Measurements from ENCODE around the gene GBP7. TPM values are rescaled to one million over a fixed set of nuclear protein-coding genes. Genes with fewer than 3 reads are reported as not detected.

Gene GBP7
- polyA plus RNA-seq, 3 donors, result not detected

DNA sequence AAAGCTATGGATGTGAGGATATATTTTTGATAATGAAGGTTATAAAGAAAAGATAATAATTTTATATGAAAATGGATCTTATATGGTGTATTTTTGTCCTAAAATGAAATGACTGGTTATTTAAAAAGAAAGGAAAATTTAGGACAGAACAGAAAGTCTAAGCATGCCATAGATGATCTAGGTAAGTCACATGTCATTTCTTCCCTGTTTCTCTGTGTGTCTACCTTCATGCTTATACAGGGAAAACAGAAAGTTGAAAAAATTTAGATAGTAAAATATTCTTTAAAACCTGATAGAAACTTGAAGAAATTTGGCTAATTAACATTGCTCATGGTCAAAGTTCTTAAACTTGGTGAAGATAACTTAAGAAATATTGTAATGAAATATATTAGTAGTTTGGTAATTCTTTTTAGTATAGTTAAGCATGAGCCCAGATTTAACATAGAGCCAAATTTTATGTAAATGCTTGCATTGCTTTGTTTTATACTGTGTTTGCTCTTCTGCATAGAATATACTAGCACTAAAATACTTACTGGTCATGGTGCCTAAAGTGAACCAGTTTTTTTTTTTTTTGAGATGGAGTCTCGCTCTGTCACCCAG lies 35.3 kb upstream of the GBP7 start:
- Histone ChIP-seq H4K20me1 (ENCODE audit: insufficient read depth, low read length) (no peaks in the 10 kb centered on the region), H3K4me1 (ENCODE audit: control insufficient read depth in 1 of 2, insufficient read depth in 2 of 2, low read length in 2 of 2) (no peaks in the 10 kb centered on the region), H3K27ac (ENCODE audit: low read depth in 1 of 2, low read length in 2 of 2) (no peak overlapping the region), H3K79me2 (ENCODE audit: insufficient read depth, low read length) (no peaks in the 10 kb centered on the region), H3K4me3 (replicated peaks in 1 of 3; ENCODE audit: low read depth in 2 of 3, low read length in 3 of 3) (no peak overlapping the region), H3K27me3 (ENCODE audit: control insufficient read depth in 2 of 2, insufficient read depth in 2 of 2, low read length in 2 of 2) (no peaks in the 10 kb centered on the region), H3K9me3 (replicated peaks in 1 of 2; ENCODE audit: control insufficient read depth in 1 of 2, insufficient read depth in 1 of 2, low read length in 2 of 2) (peaks cover 10 to 24% of the 10 kb centered on the region in 2 donors), H3K36me3 (replicated peaks in 1 of 2; ENCODE audit: control insufficient read depth in 1 of 2, insufficient read depth in 2 of 2, low read length in 2 of 2) (no peaks in the 10 kb centered on the region), H2AFZ (ENCODE audit: insufficient read depth, low read depth, low read length, poor library complexity, severe bottlenecking) (no peak overlapping the region), H3K4me2 (replicated peaks; ENCODE audit: extremely low read depth, low read length, poor library complexity, severe bottlenecking) (no peak overlapping the region), H3K9ac (ENCODE audit: insufficient read depth, low read length, poor library complexity, severe bottlenecking) (no peak overlapping the region)
- TF ChIP-seq CTCF (IDR thresholded peaks at IDR 0.05), result no peak
- WGBS (ENCODE audit: insufficient coverage), result no CpG with 5 or more reads among the region's 1 CpG
- H3K4me1 Mint-ChIP-seq, result no peaks in the 10 kb centered on the region
- intact Hi-C loops (cut with micrococcal nuclease), result no loop called here
- H3K9me3 Mint-ChIP-seq, result peaks cover 9 to 31% (median 20%) of the 10 kb centered on the region in 7 donors
- DNase-seq, result no peak
- H3K36me3 Mint-ChIP-seq, result no peaks in the 10 kb centered on the region
- H3K27ac Mint-ChIP-seq, result no peak overlapping the region
- H3K4me3 Mint-ChIP-seq, result no peak overlapping the region
- no peaks in the 10 kb centered on the region for H3K27me3 Mint-ChIP-seq (ENCODE audit: low read depth in 3 of 3)

DNA sequence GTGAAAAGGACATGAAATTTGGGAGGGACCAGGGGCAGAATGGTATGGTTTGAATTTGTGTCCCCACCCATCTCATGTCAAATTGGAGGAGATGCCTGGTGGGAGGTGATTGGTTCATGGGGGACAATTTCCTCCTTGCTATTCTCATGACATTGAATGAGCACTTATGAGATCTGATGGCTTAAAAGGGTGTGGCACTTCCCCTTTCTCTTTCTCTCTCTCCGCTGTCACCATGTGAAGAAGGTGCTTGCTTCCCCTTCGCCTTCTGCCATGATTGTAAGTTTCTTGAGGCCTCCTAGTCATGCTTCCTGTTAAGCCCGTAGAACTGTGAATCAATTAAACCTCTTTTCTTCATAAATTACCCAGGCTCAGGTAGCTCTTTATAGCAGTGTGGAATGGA lies 30.6 kb upstream of the GBP7 start:
- no peak overlapping the region for H3K9ac ChIP-seq (ENCODE audit: insufficient read depth, low read length, poor library complexity, severe bottlenecking)
- no peaks in the 10 kb centered on the region for H3K27me3 ChIP-seq (ENCODE audit: control insufficient read depth in 2 of 2, insufficient read depth in 2 of 2, low read length in 2 of 2)
- no peaks in the 10 kb centered on the region for H3K4me1 ChIP-seq (ENCODE audit: control insufficient read depth in 1 of 2, insufficient read depth in 2 of 2, low read length in 2 of 2)
- no peaks in the 10 kb centered on the region for H3K79me2 ChIP-seq (ENCODE audit: insufficient read depth, low read length)
- TF ChIP-seq CTCF (IDR thresholded peaks at IDR 0.05), result no peak
- H3K36me3 ChIP-seq (replicated peaks in 1 of 2; ENCODE audit: control insufficient read depth in 1 of 2, insufficient read depth in 2 of 2, low read length in 2 of 2), result peaks cover 0 to 7% of the 10 kb centered on the region in 2 donors
- no peak overlapping the region for H3K4me2 ChIP-seq (replicated peaks; ENCODE audit: extremely low read depth, low read length, poor library complexity, severe bottlenecking)
- H3K27ac ChIP-seq (ENCODE audit: low read depth in 1 of 2, low read length in 2 of 2), result no peak overlapping the region
- peaks cover 0 to 3% (median 0%) of the 10 kb centered on the region in 3 donors for H3K27me3 Mint-ChIP-seq (ENCODE audit: low read depth in 3 of 3)
- H2AFZ ChIP-seq (ENCODE audit: insufficient read depth, low read depth, low read length, poor library complexity, severe bottlenecking), result no peak overlapping the region
- no peaks in the 10 kb centered on the region for H3K36me3 Mint-ChIP-seq
- peaks cover 19 to 44% (median 34%) of the 10 kb centered on the region in 7 donors for H3K9me3 Mint-ChIP-seq
- intact Hi-C loops (cut with micrococcal nuclease), result no loop called here
- peaks cover 15 to 32% of the 10 kb centered on the region in 2 donors for H3K9me3 ChIP-seq (replicated peaks in 1 of 2; ENCODE audit: control insufficient read depth in 1 of 2, insufficient read depth in 1 of 2, low read length in 2 of 2)
- H4K20me1 ChIP-seq (ENCODE audit: insufficient read depth, low read length), result no peaks in the 10 kb centered on the region
- WGBS (ENCODE audit: insufficient coverage), result 80% methylated on average over 1 of the region's 3 CpGs
- no peak overlapping the region for H3K4me3 ChIP-seq (replicated peaks in 1 of 3; ENCODE audit: low read depth in 2 of 3, low read length in 3 of 3)
- H3K4me3 Mint-ChIP-seq, result no peak overlapping the region
- peak; percentile 15 to 46 (median 30) for DNase-seq
- H3K4me1 Mint-ChIP-seq, result peaks cover 4% of the 10 kb centered on the region
- H3K27ac Mint-ChIP-seq, result no peak overlapping the region
